Stimulated activated CD8-positive, alpha-beta memory T cell treated with anti-CD3 and anti-CD28 coated beads, Interleukin-7, amount 100 ng/mL, for 4 hours (primary cell): ENCODE data around the gene SEPTIN1.

ENCODE experiments used
- DNase-seq, 2 donors: peaks; one replicate each; pipeline ENCODE4 v3.0.0-alpha.2; 2020; ENCODE audit warnings: low read depth in 2 of 2

The SEPTIN1 gene, protein sequence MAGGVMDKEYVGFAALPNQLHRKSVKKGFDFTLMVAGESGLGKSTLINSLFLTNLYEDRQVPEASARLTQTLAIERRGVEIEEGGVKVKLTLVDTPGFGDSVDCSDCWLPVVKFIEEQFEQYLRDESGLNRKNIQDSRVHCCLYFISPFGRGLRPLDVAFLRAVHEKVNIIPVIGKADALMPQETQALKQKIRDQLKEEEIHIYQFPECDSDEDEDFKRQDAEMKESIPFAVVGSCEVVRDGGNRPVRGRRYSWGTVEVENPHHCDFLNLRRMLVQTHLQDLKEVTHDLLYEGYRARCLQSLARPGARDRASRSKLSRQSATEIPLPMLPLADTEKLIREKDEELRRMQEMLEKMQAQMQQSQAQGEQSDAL

DNA sequence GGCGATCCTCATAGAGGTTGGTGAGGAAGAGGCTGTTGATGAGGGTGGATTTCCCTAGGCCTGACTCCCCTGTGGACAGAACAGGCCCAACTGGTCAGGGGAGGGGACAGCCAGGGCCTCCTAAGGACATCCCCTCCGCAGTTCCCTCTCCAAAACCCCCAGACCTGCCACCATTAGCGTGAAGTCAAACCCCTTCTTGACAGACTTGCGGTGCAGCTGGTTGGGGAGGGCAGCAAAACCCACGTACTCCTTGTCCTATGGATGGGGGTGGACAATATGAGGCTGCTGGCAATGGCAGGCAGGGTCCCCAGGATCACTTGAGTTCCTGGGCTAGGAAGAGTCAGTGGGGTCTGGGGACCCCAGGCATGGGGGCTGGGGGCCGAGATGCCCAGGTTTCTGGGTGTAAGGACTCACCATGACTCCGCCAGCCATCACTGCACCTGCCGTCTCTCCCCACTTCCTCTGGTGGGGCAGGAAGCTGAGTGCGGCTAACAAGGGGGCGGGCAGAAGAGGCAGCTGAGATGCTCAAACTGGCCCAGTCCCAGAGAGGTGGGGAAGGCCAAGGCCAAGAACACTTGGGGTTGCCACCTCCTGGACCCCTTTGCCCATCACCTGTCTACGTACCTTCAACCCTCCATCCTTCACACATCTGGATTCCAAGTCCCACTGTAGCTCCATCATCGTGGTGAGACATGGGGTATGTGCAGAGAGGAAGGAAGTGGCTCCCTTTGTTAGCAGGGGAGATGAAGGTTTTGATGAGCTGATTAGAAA, at the start of gene SEPTIN1:
Gene SEPTIN1 (minus strand): TSS at position 451 of the 771 bp plus-strand sequence. CDS start 19 bp downstream, at position 432.
- peak; percentile 63 to 71 for DNase-seq

- DNase-seq, result no peak
Observed at GRCh38 chr16:30430428-30430970, 48.1 kb upstream of the SEPTIN1 start.

GRCh38 chr16:30429678-30430427, 47.5 kb upstream of the SEPTIN1 start, which contains the start of gene DCTPP1:
DCTPP1 (minus strand) TSS chr16:30430030; CDS start chr16:30429980, 50 bp downstream.
- DNase-seq, result peak; percentile 95 to 97

DNA sequence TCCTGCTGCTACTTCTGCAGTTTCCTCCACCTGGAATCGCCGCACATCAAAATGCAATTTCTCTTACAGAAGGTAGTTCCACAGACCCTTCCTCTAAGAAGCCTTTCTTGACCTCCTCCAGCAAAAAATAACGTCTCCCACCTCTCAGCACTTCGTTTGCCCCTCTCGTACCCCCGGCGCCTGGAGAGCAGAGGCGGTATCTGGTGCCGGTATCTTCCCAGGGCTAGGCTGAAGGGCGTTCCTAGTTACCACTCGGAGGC, 47.0 kb upstream of the SEPTIN1 start:
- no peak for DNase-seq

- DNase-seq, result no peak
Observed at GRCh38 chr16:30428055-30428454, 45.7 kb upstream of the SEPTIN1 start.

DNA sequence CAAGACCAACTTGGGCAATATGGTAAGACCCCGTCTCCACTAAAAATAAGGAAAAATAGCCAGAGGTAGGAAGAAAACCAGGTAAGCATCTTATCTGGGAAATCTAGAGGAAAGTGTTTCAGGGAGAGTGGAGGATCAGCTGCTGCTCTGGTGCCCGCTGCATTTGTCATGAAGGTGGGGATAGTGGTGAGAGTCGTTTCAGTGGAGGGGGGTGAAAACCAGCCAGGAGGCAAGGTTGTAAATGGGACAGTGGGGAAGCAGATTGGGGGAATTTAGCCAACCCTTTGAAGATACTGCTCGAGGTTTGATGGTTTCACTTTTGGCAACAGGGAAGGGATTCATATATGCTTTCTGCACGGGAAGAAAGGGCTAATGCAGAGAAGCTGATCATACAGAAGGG, 38.6 kb upstream of the SEPTIN1 start:
- DNase-seq, result no peak

DNA sequence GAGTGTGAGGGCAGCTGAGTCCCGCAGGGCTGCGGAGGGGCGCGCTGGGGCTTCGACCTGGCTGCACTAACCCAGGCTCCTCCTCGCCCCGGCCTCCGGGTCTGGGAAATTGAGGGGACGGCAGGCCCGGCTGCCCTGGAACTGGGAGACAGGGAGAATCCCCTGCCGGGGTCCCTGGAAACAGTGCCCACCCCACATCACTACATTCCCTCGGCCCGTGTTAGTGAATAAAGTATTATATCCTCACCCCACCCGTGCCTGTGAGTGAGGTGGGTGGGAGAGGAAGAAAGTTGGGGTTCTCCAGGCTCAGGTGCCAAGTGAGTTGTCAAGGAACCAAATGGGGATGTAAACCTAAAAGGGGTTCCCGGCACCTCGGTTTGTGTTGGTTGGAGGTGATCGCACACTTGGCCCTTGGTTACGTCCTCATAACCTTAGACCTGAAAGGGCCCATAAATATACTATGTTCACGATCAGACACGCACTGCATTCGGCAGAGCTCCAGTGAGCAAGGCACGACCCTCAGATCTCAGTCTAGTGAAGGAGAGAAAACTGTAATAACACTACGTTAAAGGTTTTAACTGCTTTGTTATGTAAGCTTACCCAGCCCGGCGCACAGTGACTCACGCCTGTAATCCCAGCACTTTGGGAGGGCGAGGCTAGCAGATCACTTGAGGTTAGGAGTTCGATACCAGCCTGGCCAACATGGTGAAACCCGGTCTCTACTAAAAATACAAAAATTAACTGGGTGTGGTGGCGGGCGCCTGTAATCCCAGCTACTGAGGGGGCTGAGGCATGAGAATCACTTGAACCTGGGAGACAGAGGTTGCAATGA, 36.2 kb upstream of the SEPTIN1 start:
- DNase-seq, result no peak

GRCh38 chr16:30417529-30418349, 35.4 kb upstream of the SEPTIN1 start:
- DNase-seq, result peak; percentile 72 to 89

GRCh38 chr16:30416624-30417528, 34.5 kb upstream of the SEPTIN1 start:
- DNase-seq, result no peak

DNA sequence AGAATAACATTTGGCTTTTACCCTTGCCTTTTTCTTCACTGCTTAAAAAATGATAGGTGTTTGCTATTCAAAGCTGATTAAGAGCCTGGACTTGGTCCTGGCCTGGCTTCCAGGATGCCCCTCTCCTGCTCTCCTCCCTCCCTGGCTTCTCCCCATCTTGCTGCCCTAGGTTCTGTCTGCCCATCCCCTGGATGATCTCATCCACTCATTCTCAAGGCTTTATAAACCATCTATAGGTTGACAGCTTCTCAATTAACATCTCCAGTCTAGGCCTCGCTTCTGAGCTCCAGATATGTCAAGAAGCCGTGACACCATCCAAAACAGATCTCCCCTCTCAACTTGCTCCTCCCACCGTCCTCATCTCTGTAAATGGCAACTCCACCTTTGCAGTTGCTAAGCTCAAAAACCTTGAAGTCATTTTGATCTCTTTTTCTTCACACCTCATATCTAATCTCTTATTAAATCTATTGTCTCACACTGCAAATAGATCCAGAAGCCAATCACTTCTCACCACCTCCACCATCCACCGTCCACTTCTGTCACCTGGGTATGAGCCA, 33.8 kb upstream of the SEPTIN1 start:
- no peak for DNase-seq

DNA sequence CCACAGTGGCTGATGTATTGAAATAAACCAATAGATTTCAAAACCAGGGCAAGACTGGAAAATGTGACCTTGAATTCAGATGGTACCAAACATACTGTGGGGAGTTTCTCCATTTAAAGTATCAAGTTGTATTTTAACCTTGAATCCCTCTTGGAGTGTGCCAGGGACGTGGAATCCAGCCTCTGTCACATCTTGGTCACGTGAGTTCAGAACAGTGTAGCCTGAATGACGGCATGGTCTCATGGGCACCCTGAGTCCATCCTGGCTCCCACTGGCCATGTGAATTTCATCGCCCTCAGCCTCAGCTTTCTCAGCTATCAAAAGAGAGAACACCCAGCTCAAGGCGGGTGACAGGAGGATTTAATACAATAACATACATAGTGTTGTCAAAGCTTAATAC, 31.8 kb upstream of the SEPTIN1 start:
- DNase-seq, result no peak

DNA sequence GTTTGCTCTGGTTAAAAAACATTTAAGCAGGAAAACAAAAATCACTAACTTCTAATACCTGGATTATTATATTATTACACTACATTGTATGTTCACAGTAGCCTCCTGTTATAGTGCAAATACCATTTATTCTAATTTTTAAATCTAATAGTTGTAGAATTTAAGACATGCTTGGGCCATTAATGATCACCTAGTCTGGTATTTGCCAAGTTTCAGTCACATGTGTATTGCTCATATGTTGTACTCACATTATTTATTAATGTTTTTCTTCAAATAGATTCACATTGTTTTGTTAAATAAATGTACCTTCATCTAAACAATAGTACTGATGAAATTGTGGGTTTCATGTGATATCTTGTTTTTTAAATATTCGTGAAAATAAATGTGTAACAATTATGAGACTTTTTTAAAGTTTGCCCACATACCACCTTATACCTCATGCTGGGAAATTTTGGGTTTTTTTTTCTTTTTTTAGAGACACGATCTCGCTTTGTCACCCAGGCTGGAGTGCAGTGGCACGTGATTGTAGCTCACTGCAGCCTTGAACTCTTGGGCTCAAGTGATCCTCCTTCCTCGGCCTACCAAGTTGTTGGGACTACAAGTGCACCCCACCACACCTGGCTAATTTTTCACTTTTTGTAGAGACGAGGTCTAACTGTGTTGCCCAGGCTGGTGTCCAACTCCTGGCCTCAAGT, 30.9 kb upstream of the SEPTIN1 start:
- DNase-seq, result no peak

DNA sequence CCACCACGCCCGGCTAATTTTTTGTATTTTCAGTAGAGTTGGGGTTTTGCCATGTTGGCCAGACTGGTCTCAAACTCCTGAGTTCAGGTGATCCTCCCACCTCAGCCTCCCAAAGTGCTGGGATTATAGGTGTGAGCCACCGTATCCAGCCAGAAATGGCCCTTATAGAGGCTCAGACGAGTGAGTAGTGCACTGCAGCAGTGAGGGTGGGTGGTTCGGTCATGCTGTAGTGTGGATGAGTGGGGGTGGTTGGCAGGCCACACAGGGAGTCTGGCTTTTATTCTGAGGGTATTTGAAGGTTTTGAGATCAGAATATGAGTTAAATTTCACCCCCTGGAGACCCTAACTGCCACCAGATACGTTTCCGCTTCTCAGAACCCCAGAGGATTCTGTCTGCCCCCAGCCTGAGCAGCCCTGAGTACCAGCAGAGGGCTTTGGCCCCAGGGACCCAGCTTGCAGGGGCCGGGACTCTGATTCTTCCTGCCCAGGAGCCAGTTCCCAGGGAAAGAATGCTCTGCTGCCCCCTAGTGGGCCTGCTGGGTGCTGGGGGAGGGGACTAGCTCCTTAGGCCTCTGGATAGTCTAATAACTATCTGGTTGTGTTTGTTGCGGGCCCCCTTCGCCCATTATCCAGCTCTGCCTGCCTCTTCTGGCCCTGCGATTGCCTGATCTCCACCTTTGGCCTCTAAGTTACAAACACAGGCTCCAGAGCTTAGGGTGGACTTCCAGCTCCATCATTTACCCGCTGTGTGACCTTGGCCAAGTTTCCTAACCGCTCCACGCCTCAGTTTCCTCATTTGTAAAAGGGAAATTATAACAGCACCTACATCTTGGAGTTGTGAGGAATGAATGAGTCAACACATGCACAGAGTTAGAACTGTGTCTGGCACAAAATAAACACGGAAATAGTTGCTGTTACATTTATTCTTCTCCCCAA, 27.0 kb upstream of the SEPTIN1 start:
- DNase-seq, result peak; percentile 80 to 86

DNA sequence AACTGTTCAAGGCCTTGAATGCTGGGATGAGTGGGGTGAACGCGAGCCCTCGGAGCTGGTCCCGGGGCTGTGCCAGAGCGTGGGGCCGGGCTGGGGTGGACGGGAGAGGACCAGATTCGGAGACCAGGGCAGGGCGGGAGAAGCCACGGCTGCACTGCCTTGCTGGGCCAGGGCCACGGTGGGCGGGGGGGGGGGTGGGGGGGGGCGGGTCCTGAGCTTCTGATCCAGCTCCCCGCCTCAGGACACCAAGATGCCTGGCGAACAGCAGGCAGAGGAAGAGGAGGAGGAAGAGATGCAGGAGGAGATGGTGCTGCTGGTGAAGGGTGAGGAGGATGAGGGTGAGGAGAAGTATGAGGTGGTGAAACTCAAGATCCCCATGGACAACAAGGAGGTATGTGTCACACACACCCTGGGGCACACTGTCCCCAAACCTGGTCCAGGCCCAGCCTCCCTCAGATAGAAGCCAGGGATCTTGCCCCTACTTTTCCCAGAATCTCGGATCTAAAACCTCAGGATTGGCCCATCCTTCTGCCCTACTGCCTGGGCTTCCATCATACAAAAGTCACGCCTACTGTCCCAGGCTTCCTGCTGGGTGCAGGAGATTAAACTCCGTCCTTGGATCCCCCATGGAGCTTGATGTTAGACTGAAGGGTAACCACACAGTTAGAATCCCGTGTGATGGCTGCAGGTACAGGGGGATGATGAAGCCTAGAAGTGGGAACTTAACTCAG, 25.6 kb upstream of the SEPTIN1 start:
- DNase-seq, result no peak

DNA sequence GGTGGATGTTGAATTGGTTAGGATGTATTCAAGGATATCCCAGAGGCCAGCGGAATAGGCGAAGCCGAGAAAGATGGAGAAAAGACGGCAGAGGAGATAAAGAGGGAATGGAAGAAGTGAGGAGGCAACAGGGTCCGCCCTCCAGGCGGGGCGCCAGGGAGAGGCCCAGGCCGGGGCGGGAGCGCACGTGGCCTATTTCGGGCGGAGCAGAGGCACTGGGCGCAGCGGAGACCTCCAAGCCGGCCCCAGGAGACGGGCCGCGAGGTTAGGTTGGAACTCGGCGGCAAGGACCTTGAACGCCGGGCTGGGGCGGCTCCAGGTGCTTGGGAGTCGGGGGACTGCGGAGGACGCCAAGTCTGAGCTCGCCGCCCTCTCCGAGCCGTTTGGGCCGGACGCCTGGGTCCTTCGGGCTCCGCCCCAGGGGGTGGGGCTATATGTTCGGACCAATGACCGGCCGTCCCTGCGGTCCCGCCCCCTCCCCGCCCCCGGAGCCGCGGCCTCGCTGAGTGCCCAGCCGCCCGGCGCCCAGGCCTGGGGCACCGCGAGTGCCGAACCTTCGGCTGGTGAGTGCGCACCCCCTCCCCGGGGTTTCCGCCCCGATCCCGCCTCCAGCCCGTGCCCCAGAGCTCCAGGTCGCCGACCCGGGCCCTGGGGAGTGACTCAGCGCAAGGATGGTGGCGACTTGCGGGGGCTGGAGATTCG, 24.9 kb upstream of the SEPTIN1 start, which contains the start of gene ZNF771:
Gene ZNF771 (plus strand): TSS at position 505 of the 702 bp plus-strand sequence. CDS start 448 bp downstream, outside the sequence.
- peak; percentile 70 to 88 for DNase-seq

GRCh38 chr16:30406795-30407101, 24.4 kb upstream of the SEPTIN1 start:
- no peak for DNase-seq
